Measurements from ENCODE around the gene F2. TPM values are rescaled to one million over a fixed set of nuclear protein-coding genes. Genes with fewer than 3 reads are reported as not detected.

F2 gene
- total RNA-seq, 1 donor = not detected

DNA sequence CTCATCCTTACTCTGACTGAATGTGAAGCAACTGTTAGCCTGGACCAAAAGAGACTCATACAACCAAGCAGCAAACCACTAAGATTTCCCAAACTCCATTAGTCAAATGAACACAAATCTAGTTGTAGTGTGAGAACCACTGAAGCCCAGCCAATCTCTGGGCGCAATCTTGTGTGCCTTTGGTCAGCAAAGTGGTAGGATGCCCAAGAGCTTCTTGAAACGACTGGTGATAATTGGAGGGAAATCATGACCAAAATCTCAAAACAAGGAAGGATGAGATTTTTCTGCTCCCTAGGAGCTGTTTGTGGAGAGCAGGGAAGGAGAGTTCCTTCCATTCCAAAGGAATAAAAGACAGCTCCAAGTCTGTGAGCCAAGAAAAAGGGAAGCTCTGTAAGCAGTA is 24.0 kb downstream of the F2 start:
- no peak overlapping the region for H3K4me3 ChIP-seq (ENCODE audit: low read depth, low read length)
- TF ChIP-seq, protein P1, sequence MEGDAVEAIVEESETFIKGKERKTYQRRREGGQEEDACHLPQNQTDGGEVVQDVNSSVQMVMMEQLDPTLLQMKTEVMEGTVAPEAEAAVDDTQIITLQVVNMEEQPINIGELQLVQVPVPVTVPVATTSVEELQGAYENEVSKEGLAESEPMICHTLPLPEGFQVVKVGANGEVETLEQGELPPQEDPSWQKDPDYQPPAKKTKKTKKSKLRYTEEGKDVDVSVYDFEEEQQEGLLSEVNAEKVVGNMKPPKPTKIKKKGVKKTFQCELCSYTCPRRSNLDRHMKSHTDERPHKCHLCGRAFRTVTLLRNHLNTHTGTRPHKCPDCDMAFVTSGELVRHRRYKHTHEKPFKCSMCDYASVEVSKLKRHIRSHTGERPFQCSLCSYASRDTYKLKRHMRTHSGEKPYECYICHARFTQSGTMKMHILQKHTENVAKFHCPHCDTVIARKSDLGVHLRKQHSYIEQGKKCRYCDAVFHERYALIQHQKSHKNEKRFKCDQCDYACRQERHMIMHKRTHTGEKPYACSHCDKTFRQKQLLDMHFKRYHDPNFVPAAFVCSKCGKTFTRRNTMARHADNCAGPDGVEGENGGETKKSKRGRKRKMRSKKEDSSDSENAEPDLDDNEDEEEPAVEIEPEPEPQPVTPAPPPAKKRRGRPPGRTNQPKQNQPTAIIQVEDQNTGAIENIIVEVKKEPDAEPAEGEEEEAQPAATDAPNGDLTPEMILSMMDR (IDR thresholded peaks at IDR 0.05; ENCODE audit: insufficient read depth, low read length) = no peak
- no peak for DNase-seq (ENCODE audit: low read depth)

DNA sequence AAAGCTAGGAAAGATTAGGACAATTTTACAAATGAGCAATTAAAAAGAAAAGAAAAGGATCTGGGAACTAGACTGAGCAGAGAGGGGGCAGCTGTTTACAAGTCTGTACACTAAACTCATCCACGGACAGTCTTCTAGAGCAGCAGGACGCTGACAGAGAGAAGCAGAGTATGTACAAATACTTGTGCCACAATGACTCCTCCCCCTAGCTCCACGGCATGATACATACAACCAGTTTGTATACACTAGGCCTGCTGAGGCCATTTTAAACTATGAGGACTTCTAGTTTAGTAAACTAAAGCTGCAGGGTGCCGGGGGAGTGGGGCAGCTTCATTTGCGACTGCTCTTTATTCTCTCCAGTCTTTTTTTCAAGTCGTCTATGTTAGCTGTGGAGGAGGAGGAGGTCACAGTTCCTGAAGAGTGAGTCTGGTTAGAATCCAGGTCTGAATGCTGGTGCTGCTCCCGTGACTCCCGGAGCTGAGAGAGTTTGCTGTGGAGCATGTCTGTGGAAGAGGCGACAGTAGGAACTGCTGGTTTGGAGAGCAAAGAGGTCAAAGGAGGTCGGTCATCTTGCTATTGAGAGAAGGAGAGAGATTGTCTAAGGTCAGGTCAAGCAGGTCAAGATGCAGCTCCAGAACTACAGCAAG is 24.8 kb downstream of the F2 start:
- DNase-seq (ENCODE audit: low read depth) = no peak
- TF ChIP-seq, protein P1 (IDR thresholded peaks at IDR 0.05; ENCODE audit: insufficient read depth, low read length) = no peak

DNA sequence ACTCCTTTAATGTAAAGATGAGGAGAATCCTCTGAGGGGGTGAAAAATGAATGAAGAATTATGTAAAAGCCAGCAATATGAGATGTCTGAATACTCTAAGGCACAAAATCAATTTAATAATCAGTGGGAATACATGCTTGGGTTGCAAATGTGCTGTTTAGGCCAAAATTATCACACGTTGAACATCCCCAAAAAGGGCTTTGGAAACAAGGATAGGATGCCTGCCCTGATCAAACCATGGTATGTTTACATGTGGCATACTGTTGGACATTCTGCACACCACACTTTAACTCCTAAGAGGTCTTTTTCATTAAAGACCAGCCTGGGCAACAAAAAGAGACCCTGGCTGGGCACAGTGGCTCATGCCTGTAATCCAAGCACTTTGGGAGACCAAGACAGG is 26.3 kb downstream of the F2 start:
- DNase-seq (ENCODE audit: low read depth) = no peak
- H3K4me3 ChIP-seq (ENCODE audit: low read depth, low read length) = no peak overlapping the region
- TF ChIP-seq, protein P1 (IDR thresholded peaks at IDR 0.05; ENCODE audit: insufficient read depth, low read length) = no peak

More for the DNA sequence above, 24.8 kb downstream of the F2 start:
- no peak overlapping the region for H3K4me3 ChIP-seq (ENCODE audit: low read depth, low read length)

DNA sequence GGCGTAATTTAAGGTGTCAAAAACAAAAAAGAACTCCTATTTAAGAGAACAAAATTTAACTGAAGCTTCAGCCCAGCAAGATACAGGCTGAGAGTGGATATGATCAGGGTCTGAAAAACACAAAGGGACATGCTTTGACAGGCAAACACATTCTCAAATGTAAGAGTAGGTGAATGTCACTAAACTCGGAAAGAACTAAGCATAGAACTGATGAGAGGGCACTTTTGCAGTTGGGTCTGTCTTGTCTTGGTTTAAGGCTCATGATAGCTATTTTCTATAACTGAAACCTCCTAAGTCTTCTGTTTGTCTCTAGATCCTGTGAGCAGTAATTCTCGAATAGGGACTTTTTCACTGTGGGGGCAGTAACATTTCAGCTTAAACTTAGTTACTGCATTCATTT is 27.0 kb downstream of the F2 start:
- DNase-seq (ENCODE audit: low read depth) = no peak
- no peak overlapping the region for H3K4me3 ChIP-seq (ENCODE audit: low read depth, low read length)
- TF ChIP-seq, protein P1 (IDR thresholded peaks at IDR 0.05; ENCODE audit: insufficient read depth, low read length) = no peak

DNA sequence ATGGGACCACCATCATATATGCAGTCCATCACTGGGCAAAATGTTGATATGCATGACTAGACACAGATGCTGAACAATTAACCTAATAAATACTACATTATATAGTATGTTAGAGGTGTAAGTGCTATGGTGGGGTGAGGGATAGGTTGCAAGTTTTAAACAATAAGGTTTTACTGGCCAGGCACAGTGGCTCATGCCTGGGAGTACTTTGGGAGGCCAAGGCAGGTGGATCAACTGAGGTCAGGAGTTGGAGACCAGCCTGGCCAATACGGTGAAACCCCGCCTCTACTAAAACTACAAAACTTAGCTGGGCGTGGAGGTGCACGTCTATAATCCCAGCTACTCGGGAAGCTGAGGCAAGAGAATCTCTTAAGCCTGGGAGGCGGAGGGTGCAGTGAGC is 28.1 kb downstream of the F2 start:
- no peak overlapping the region for H3K4me3 ChIP-seq (ENCODE audit: low read depth, low read length)
- TF ChIP-seq, protein P1 (IDR thresholded peaks at IDR 0.05; ENCODE audit: insufficient read depth, low read length) = no peak
- DNase-seq (ENCODE audit: low read depth) = no peak

DNA sequence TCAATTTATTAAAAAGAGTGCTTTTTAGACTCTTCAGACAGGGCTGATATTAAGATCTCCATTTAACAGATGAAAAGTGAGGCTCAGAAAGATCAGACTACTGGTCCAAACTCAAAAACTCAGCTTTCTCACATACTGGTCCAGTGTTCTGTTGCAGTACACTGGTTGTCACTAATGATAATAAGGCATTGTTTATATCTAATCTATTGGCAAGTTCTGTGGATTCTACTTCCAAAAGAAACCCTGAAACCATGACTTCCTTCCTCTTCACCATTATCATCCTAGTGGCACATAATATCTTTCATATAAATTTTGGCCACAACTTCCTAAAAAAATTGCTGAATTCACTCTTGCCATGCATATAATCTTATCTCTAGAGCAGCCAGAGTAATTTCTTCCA is 36.9 kb downstream of the F2 start:
- peak; percentile 8 for DNase-seq (ENCODE audit: low read depth)
- TF ChIP-seq, protein P1 (IDR thresholded peaks at IDR 0.05; ENCODE audit: insufficient read depth, low read length) = no peak
- no peak overlapping the region for H3K4me3 ChIP-seq (ENCODE audit: low read depth, low read length)

DNA sequence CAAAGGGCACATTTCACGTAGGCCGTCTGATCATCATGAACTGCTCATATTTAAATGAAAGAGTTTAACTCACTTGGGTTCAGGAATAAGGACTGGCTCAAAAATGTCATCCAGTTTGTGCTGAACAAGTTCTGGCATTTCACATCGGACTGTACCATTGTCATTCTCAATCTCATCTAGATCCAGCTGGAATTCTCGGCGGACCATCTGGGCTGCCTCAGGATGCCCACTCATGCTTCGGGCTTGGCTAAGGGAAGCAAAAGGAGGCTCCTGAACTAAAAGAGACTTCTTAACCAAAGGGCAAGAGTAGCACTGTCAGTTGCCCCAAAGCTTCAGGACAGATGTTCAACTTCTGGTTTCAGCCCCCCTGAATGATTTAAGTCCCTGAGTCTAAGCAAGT is 40.2 kb downstream of the F2 start:
- no peak for DNase-seq (ENCODE audit: low read depth)
- TF ChIP-seq, protein P1 (IDR thresholded peaks at IDR 0.05; ENCODE audit: insufficient read depth, low read length) = no peak
- no peak overlapping the region for H3K4me3 ChIP-seq (ENCODE audit: low read depth, low read length)

Measured in fibroblast of the aortic adventitia (primary cell).